ENCODE data around the gene MINK1.
"Not testable (repeated sequence)": the region's sequence is repeated elsewhere in the genome, so short reads cannot be mapped to it uniquely, and the experiment has no call there.

MINK1 gene

GRCh38 chr17:4901108-4901647, 68.0 kb downstream of the MINK1 start:
- no peak for DNase-seq

- peak; percentile 44 for DNase-seq
Measured at GRCh38 chr17:4901648-4902344, 68.7 kb downstream of the MINK1 start.

GRCh38 chr17:4902540-4902939, 69.4 kb downstream of the MINK1 start:
- DNase-seq: no peak

- DNase-seq: peak; percentile 87
Measured at GRCh38 chr17:4903051-4903818, 70.1 kb downstream of the MINK1 start, which contains the start of gene CHRNE. TSS of gene CHRNE (minus strand) at chr17:4903098. CDS start at chr17:4903063, 35 bp downstream.

- DNase-seq: not testable (repeated sequence)
Measured at GRCh38 chr17:4906642-4907041, 73.5 kb downstream of the MINK1 start.

GRCh38 chr17:4908301-4908700, 75.2 kb downstream of the MINK1 start:
- DNase-seq: no peak

- peak; percentile 80 for DNase-seq
Measured at GRCh38 chr17:4908711-4909496, 75.8 kb downstream of the MINK1 start.

- no peak for DNase-seq
Measured at GRCh38 chr17:4913994-4914393, 80.9 kb downstream of the MINK1 start.

GRCh38 chr17:4914551-4914950, 81.4 kb downstream of the MINK1 start:
- not testable (repeated sequence) for DNase-seq

GRCh38 chr17:4919511-4920047, 86.4 kb downstream of the MINK1 start:
- DNase-seq: no peak

GRCh38 chr17:4920351-4921048, 87.4 kb downstream of the MINK1 start:
- no peak for DNase-seq

- no peak for DNase-seq
Measured at GRCh38 chr17:4921320-4921719, 88.2 kb downstream of the MINK1 start.

GRCh38 chr17:4926577-4927335, 93.6 kb downstream of the MINK1 start:
- not testable (repeated sequence) for DNase-seq

- no peak for DNase-seq
Measured at GRCh38 chr17:4928881-4929280, 95.7 kb downstream of the MINK1 start.

GRCh38 chr17:4931963-4932362, 98.8 kb downstream of the MINK1 start, which contains the start of gene GP1BA:
TSS of gene GP1BA (plus strand) at chr17:4932277. CDS start at chr17:4932605, 328 bp downstream.
- no peak for DNase-seq

- DNase-seq: no peak
Measured at GRCh38 chr17:4932756-4933155, 99.6 kb downstream of the MINK1 start.

- no peak for DNase-seq
Measured at GRCh38 chr17:4933646-4934045, 100.5 kb downstream of the MINK1 start.

- no peak for DNase-seq
Measured at GRCh38 chr17:4934173-4934979, 101.2 kb downstream of the MINK1 start.

GRCh38 chr17:4935650-4936049, 102.5 kb downstream of the MINK1 start:
- no peak for DNase-seq

- DNase-seq: no peak
Measured at GRCh38 chr17:4936436-4936835, 103.3 kb downstream of the MINK1 start.

All from stimulated activated CD8-positive, alpha-beta memory T cell treated with anti-CD3 and anti-CD28 coated beads, Interleukin-4, amount 100 ng/mL, for 48 hours (primary cell).